HL-60 (cell line): ENCODE data around the gene GLIS1.

Source experiments
- CTCF ChIP-seq: IDR thresholded peaks from one replicate; pipeline ENCODE4 v1.5.1; 2011; ENCODE audit warnings: low read length, control low read depth, inconsistent platforms; ENCODE audit not compliant: insufficient read depth
- POLR2AphosphoS5 ChIP-seq: IDR thresholded peaks from 2 replicates; pipeline ENCODE4 v1.6.1; 2012; ENCODE audit warnings: low read depth

GRCh38 chr1:53654216-53655210 is 84.5 kb downstream of the GLIS1 start:
- no peak for TF ChIP-seq CTCF
- TF ChIP-seq POLR2AphosphoS5, result no peak
